Omental fat pad (tissue), 4 donors: ENCODE measurements around the gene RER1. TPM values are rescaled to one million over a fixed set of nuclear protein-coding genes. Genes with fewer than 3 reads are reported as not detected.

Experiments
- ATAC-seq: fragments of 150-250 bp; one replicate; pipeline ENCODE4 v1.9.1; 2016; ENCODE audit warnings: mild to moderate bottlenecking, moderate library complexity; ENCODE audit not compliant: low FRiP score
- DNase-seq: peaks from one replicate; pipeline ENCODE4 v3.0.0-alpha.2; 2019; ENCODE audit warnings: low spot score
- total RNA-seq, 4 donors: library from RNA; depleted of rRNA; stranded (reverse); fragments of >200 nt; gene quantifications; one replicate each; pipeline ENCODE4 v1.1.0, GENCODE V29; 2016
- TF ChIP-seq, protein P1 (sequence below), 3 donors: fragments of 450-650 bp; IDR thresholded peaks; one replicate each; pipeline ENCODE4 v1.5.1; 2016 to 2017; ENCODE audit warnings: antibody characterized with exemption in 3 of 3, mild to moderate bottlenecking in 3 of 3, moderate library complexity in 2 of 3

Gene RER1
- total RNA-seq, 4 donors from 2014 or later, result 59.4 to 91.7 (median 72.7) TPM

DNA sequence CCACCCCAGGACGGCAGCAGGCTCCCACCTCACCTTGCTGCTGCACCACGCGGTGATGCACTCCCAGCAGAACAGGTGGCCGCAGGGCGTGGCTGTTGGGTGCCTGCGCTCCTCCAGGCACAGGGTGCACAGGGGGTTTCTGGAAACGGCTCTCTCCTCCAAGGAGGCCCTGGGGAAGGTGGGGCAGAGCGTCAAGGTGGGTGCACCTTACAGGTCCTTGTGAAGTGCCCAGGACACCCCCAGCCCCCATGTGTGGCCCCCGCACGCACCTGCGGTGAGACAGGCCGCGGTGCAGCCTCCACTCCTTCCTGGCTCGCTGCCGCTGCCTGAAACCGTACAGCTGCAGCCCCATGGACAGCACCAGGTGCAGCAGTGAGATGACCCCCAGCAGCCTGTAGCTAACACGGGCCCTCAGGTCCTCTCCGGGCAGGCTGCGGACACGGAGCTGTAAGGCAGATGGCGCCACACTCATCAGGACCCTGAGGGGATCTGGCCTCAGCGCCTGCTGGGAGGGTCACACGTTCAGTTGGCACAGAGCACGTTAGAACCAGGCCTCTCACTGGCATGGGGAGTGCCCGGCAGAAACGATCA is 14.9 kb downstream of the RER1 start:
- DNase-seq (no peak), ATAC-seq (no peak)
- TF ChIP-seq, protein P1, sequence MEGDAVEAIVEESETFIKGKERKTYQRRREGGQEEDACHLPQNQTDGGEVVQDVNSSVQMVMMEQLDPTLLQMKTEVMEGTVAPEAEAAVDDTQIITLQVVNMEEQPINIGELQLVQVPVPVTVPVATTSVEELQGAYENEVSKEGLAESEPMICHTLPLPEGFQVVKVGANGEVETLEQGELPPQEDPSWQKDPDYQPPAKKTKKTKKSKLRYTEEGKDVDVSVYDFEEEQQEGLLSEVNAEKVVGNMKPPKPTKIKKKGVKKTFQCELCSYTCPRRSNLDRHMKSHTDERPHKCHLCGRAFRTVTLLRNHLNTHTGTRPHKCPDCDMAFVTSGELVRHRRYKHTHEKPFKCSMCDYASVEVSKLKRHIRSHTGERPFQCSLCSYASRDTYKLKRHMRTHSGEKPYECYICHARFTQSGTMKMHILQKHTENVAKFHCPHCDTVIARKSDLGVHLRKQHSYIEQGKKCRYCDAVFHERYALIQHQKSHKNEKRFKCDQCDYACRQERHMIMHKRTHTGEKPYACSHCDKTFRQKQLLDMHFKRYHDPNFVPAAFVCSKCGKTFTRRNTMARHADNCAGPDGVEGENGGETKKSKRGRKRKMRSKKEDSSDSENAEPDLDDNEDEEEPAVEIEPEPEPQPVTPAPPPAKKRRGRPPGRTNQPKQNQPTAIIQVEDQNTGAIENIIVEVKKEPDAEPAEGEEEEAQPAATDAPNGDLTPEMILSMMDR (IDR thresholded peaks at IDR 0.05), result no peak

DNA sequence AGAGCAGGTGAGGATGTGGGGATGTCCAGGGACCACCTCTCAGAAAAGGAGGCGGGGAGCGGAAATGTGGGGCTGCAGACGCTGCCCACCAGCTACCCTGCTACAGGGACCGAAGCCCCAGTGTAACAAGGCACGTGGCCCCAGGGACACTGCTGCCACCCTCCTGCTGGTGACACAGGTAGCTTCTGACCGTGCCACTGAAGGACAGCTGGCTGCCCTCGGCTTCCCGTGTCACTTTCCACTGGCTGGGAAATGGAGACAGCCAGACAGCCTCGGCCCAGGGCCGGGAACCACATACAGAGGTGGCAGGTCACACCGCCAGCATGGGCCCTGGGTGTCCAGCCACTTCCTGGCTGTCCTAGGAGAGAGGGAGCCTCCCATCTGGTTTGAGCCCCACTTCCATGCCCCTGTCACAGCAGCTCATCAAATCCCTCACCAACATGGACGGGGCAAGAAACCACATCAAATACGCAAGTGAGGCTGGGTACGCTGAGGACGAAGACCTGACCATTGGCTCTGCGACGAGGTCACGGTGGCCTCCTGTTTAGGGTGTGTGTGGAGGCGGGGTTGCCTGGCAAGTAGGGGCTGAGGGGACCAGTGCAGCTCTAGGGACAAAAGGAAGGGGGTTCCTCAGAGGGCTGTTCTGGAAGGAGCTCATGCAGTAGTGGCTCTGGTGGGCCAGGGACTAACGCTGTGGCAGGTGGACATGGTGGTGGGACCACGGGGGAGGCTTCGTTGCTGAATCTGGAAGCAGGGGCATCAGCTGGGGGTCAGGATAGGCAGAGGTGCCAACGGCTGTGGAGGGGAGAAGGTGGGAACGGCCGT is 15.7 kb downstream of the RER1 start:
- ATAC-seq (no peak), DNase-seq (no peak)
- TF ChIP-seq, protein P1 (IDR thresholded peaks at IDR 0.05), result no peak

DNA sequence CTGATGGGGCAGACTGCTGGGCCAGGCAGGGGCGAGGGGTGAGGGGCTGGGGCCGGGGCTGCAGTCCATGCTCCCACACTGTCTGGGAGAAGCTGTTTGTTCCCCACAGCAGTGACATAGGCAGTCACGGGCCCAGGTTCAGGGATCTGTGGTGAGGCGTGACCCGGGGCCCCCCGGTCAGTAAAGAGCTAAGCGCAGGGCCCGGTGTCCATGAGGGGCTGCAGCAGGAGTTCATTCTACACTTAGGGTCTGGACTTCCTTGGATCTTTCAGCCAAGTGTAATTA is 16.3 kb downstream of the RER1 start:
- ATAC-seq (no peak), DNase-seq (no peak)
- TF ChIP-seq, protein P1 (IDR thresholded peaks at IDR 0.05), result no peak

DNA sequence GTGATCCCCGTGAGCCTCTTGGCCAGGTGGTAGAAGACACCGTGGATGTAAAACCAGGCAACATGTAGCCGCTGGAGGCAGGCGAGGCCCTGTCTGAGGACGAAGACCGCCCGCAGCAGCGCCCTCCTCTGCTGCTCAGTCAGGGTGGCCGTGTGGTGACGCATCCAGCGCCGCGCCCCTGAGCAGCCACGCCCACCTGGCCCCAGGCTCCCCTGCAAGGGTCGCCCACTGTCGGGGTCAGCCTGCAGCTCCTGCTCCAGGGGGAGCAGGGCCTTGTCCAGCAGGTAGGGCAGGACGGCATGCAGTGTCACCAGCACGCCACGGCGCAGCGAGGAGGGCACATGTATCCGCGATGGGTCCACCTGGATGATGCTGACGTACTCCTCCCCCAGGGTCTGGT is 16.8 kb downstream of the RER1 start:
- TF ChIP-seq, protein P1 (IDR thresholded peaks at IDR 0.05), result no peak
- ATAC-seq, result no peak
- no peak for DNase-seq

DNA sequence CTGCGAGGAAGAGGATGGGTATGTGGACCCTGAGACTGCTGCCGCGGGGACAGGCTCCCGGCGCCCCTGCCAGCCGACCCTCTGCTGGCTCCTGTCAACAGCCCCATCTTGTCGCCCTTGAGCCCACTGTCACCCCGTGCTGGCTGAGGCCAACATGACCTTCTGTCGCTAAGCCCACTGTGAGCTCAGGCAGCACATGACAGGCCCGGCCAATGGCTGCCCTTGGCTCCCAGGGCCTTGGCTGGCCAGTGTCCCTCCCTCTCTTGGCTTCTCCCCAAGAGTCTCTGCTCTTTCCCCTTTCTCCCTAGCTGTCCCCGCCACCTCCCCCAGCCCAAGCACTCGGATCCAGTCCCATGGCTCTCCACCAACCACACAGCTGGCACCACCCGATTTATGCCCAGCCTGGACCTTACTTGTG is 17.2 kb downstream of the RER1 start:
- no peak for ATAC-seq
- TF ChIP-seq, protein P1 (IDR thresholded peaks at IDR 0.05), result no peak
- DNase-seq, result no peak

DNA sequence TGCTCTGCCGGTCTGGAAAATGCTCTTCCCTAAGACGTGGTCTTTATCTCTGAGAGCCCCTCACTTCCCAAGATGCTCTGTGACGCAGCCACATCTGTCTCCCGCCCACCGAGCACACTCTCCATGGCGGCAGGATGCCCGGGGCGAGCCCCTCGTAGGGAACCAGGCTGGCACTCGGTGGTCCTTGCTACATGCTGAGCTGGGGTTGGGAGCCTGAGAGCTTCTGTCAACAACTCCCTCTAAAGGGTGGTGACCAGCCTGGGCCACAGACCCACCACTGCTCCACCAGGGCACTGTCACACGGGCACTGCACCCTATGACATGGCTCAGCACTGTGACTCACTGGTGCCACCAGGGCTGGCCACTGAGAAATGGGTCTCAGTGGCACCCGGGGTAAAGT is 18.1 kb downstream of the RER1 start:
- TF ChIP-seq, protein P1 (IDR thresholded peaks at IDR 0.05), result no peak
- ATAC-seq (no peak), DNase-seq (no peak)
